Loucy (cell line): ENCODE results near the gene SGMS2.

Experiments
- EZH2phosphoT487 ChIP-seq: fragments of 200-600 bp; IDR thresholded peaks from 2 replicates; pipeline ENCODE4 v1.6.1; 2018; ENCODE audit warnings: antibody characterized with exemption, mild to moderate bottlenecking, moderate library complexity, borderline replicate concordance
- TF ChIP-seq, protein P1 (sequence below): fragments of 200-600 bp; sonication (generic); conservative IDR thresholded peaks from 2 replicates; pipeline ENCODE4 v1.5.1; 2014; ENCODE audit warnings: mild to moderate bottlenecking, antibody characterized with exemption, low read length

DNA sequence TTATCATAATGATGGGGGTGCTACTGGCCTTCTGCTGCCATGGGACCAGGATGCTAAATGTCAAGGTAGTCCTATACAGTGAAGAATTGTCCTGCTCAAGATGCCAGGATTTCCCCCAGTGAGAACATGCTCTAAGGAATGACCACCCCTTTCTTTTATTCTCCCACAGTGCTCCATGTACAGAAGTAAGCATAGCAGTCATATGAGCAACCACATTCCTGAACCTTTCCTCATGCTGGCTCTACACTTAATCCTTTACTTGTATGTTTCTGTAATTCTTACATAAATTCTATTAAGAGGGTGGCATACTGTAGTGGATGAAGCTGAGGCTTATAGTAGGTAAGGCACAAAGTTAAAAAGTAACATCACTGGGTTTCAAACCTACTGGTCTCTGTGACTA, 126.8 kb downstream of the SGMS2 start:
- TF ChIP-seq, protein P1, sequence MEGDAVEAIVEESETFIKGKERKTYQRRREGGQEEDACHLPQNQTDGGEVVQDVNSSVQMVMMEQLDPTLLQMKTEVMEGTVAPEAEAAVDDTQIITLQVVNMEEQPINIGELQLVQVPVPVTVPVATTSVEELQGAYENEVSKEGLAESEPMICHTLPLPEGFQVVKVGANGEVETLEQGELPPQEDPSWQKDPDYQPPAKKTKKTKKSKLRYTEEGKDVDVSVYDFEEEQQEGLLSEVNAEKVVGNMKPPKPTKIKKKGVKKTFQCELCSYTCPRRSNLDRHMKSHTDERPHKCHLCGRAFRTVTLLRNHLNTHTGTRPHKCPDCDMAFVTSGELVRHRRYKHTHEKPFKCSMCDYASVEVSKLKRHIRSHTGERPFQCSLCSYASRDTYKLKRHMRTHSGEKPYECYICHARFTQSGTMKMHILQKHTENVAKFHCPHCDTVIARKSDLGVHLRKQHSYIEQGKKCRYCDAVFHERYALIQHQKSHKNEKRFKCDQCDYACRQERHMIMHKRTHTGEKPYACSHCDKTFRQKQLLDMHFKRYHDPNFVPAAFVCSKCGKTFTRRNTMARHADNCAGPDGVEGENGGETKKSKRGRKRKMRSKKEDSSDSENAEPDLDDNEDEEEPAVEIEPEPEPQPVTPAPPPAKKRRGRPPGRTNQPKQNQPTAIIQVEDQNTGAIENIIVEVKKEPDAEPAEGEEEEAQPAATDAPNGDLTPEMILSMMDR = no peak
- no peak for TF ChIP-seq EZH2phosphoT487
